ENCODE data around the gene FBXW10.
A peak's percentile ranks its signal among the peaks of the same experiment; 100 is the strongest.
"Not testable (repeated sequence)": the region's sequence is repeated elsewhere in the genome, so short reads cannot be mapped to it uniquely, and the experiment has no call there.

FBXW10 gene

GRCh38 chr17:18721775-18722547 is 21.9 kb upstream of the FBXW10 start:
- H3K4me1 ChIP-seq (ENCODE audit: control insufficient read depth, insufficient read depth, low read depth, low read length); H3K4me2 ChIP-seq (ENCODE audit: low read length, poor library complexity, severe bottlenecking); H2AK5ac ChIP-seq (ENCODE audit: low read length, severe bottlenecking); H3K14ac ChIP-seq (ENCODE audit: low read length in 2 of 2); H3K18ac ChIP-seq (ENCODE audit: low read depth in 1 of 2, low read length in 2 of 2); H3K36me3 ChIP-seq (ENCODE audit: control insufficient read depth in 1 of 2, insufficient read depth in 2 of 2, low read depth in 1 of 2, low read length in 2 of 2); H2AFZ ChIP-seq (ENCODE audit: low read depth, low read length); H4K91ac ChIP-seq (ENCODE audit: low read length); H2BK5ac ChIP-seq (ENCODE audit: low read depth, low read length, poor library complexity, severe bottlenecking); H3K79me1 ChIP-seq (replicated peaks; ENCODE audit: low read length, poor library complexity, severe bottlenecking); H4K8ac ChIP-seq (ENCODE audit: low read length); H2BK12ac ChIP-seq (ENCODE audit: low read length in 2 of 2); H3K4me3 ChIP-seq (ENCODE audit: insufficient read depth in 1 of 2, low read depth in 1 of 2, low read length in 2 of 2); H3K9ac ChIP-seq (ENCODE audit: low read length); H3K9me3 ChIP-seq (ENCODE audit: control insufficient read depth, low read length); DNase-seq; H2BK120ac ChIP-seq (ENCODE audit: low read depth, low read length); H2BK15ac ChIP-seq (ENCODE audit: low read depth, poor library complexity, severe bottlenecking); H3K23ac ChIP-seq (ENCODE audit: low read length in 2 of 2); H3K4ac ChIP-seq (ENCODE audit: low read depth in 1 of 2, low read length in 2 of 2); H3K27me3 ChIP-seq (ENCODE audit: control insufficient read depth in 1 of 2, insufficient read depth in 1 of 2, low read length in 2 of 2): not testable (repeated sequence)
- WGBS = no CpG with 5 or more reads among the region's 12 CpGs
- peak overlapping the region; percentile 62 for H3K27ac ChIP-seq (ENCODE audit: low read length, poor library complexity, severe bottlenecking)

- not testable (repeated sequence) for H2BK15ac ChIP-seq (ENCODE audit: low read depth, poor library complexity, severe bottlenecking); H3K14ac ChIP-seq (ENCODE audit: low read length in 2 of 2); H3K4me1 ChIP-seq (ENCODE audit: control insufficient read depth, insufficient read depth, low read depth, low read length); H3K4me2 ChIP-seq (ENCODE audit: low read length, poor library complexity, severe bottlenecking); H3K79me1 ChIP-seq (replicated peaks; ENCODE audit: low read length, poor library complexity, severe bottlenecking); H4K91ac ChIP-seq (ENCODE audit: low read length); H4K8ac ChIP-seq (ENCODE audit: low read length); H2BK5ac ChIP-seq (ENCODE audit: low read depth, low read length, poor library complexity, severe bottlenecking); H2BK12ac ChIP-seq (ENCODE audit: low read length in 2 of 2); DNase-seq; H3K18ac ChIP-seq (ENCODE audit: low read depth in 1 of 2, low read length in 2 of 2); H3K36me3 ChIP-seq (ENCODE audit: control insufficient read depth in 1 of 2, insufficient read depth in 2 of 2, low read depth in 1 of 2, low read length in 2 of 2); H3K9ac ChIP-seq (ENCODE audit: low read length); H2BK120ac ChIP-seq (ENCODE audit: low read depth, low read length); H3K27ac ChIP-seq (ENCODE audit: low read length, poor library complexity, severe bottlenecking); H3K27me3 ChIP-seq (ENCODE audit: control insufficient read depth in 1 of 2, insufficient read depth in 1 of 2, low read length in 2 of 2); H3K4ac ChIP-seq (ENCODE audit: low read depth in 1 of 2, low read length in 2 of 2); H2AFZ ChIP-seq (ENCODE audit: low read depth, low read length); H2AK5ac ChIP-seq (ENCODE audit: low read length, severe bottlenecking); H3K23ac ChIP-seq (ENCODE audit: low read length in 2 of 2); H3K4me3 ChIP-seq (ENCODE audit: insufficient read depth in 1 of 2, low read depth in 1 of 2, low read length in 2 of 2); H3K9me3 ChIP-seq (ENCODE audit: control insufficient read depth, low read length)
- 71% methylated on average over 2 of the region's 5 CpGs for WGBS
Measured at GRCh38 chr17:18722612-18723011, 21.2 kb upstream of the FBXW10 start.

- not testable (repeated sequence) for H4K91ac ChIP-seq (ENCODE audit: low read length); H3K4me2 ChIP-seq (ENCODE audit: low read length, poor library complexity, severe bottlenecking); H4K8ac ChIP-seq (ENCODE audit: low read length); H2BK120ac ChIP-seq (ENCODE audit: low read depth, low read length); H2BK5ac ChIP-seq (ENCODE audit: low read depth, low read length, poor library complexity, severe bottlenecking); H3K27ac ChIP-seq (ENCODE audit: low read length, poor library complexity, severe bottlenecking); H2BK15ac ChIP-seq (ENCODE audit: low read depth, poor library complexity, severe bottlenecking); H3K36me3 ChIP-seq (ENCODE audit: control insufficient read depth in 1 of 2, insufficient read depth in 2 of 2, low read depth in 1 of 2, low read length in 2 of 2); H3K23ac ChIP-seq (ENCODE audit: low read length in 2 of 2); H3K18ac ChIP-seq (ENCODE audit: low read depth in 1 of 2, low read length in 2 of 2); H2BK12ac ChIP-seq (ENCODE audit: low read length in 2 of 2); H2AFZ ChIP-seq (ENCODE audit: low read depth, low read length); H3K9me3 ChIP-seq (ENCODE audit: control insufficient read depth, low read length); H3K4me3 ChIP-seq (ENCODE audit: insufficient read depth in 1 of 2, low read depth in 1 of 2, low read length in 2 of 2); H3K14ac ChIP-seq (ENCODE audit: low read length in 2 of 2); H3K79me1 ChIP-seq (replicated peaks; ENCODE audit: low read length, poor library complexity, severe bottlenecking); H3K4ac ChIP-seq (ENCODE audit: low read depth in 1 of 2, low read length in 2 of 2); H3K9ac ChIP-seq (ENCODE audit: low read length); H2AK5ac ChIP-seq (ENCODE audit: low read length, severe bottlenecking); H3K27me3 ChIP-seq (ENCODE audit: control insufficient read depth in 1 of 2, insufficient read depth in 1 of 2, low read length in 2 of 2); H3K4me1 ChIP-seq (ENCODE audit: control insufficient read depth, insufficient read depth, low read depth, low read length); DNase-seq
- no CpG with 5 or more reads among the region's 1 CpG for WGBS
Measured at GRCh38 chr17:18723509-18723908, 20.3 kb upstream of the FBXW10 start.

GRCh38 chr17:18732438-18732837 is 11.4 kb upstream of the FBXW10 start:
- H3K23ac ChIP-seq (ENCODE audit: low read length in 2 of 2); H2BK15ac ChIP-seq (ENCODE audit: low read depth, poor library complexity, severe bottlenecking); H3K9ac ChIP-seq (ENCODE audit: low read length); H3K18ac ChIP-seq (ENCODE audit: low read depth in 1 of 2, low read length in 2 of 2); H3K4ac ChIP-seq (ENCODE audit: low read depth in 1 of 2, low read length in 2 of 2); H2BK12ac ChIP-seq (ENCODE audit: low read length in 2 of 2); H2BK5ac ChIP-seq (ENCODE audit: low read depth, low read length, poor library complexity, severe bottlenecking); H3K27me3 ChIP-seq (ENCODE audit: control insufficient read depth in 1 of 2, insufficient read depth in 1 of 2, low read length in 2 of 2); H3K4me1 ChIP-seq (ENCODE audit: control insufficient read depth, insufficient read depth, low read depth, low read length); H4K8ac ChIP-seq (ENCODE audit: low read length); H3K4me3 ChIP-seq (ENCODE audit: insufficient read depth in 1 of 2, low read depth in 1 of 2, low read length in 2 of 2); H3K79me1 ChIP-seq (replicated peaks; ENCODE audit: low read length, poor library complexity, severe bottlenecking); H2AK5ac ChIP-seq (ENCODE audit: low read length, severe bottlenecking); H3K27ac ChIP-seq (ENCODE audit: low read length, poor library complexity, severe bottlenecking); H2AFZ ChIP-seq (ENCODE audit: low read depth, low read length); H2BK120ac ChIP-seq (ENCODE audit: low read depth, low read length); H3K4me2 ChIP-seq (ENCODE audit: low read length, poor library complexity, severe bottlenecking); H3K9me3 ChIP-seq (ENCODE audit: control insufficient read depth, low read length); DNase-seq; H3K14ac ChIP-seq (ENCODE audit: low read length in 2 of 2); H4K91ac ChIP-seq (ENCODE audit: low read length): not testable (repeated sequence)
- WGBS = no CpG with 5 or more reads among the region's 1 CpG
- H3K36me3 ChIP-seq (ENCODE audit: control insufficient read depth in 1 of 2, insufficient read depth in 2 of 2, low read depth in 1 of 2, low read length in 2 of 2) = peaks cover 0 to 11% of the 10 kb centered on the region in 2 experiments

Data from mesenchymal stem cell (in vitro differentiated cells and primary cell).